Activated naive CD4-positive, alpha-beta T cell treated with anti-CD3 and anti-CD28 coated beads for 36 hours (primary cell): ENCODE data around the gene C1GALT1C1. TPM values are rescaled to one million over a fixed set of nuclear protein-coding genes. Genes with fewer than 3 reads are reported as not detected.
"Not testable (repeated sequence)": the region's sequence is repeated elsewhere in the genome, so short reads cannot be mapped to it uniquely, and the experiment has no call there.

Experiments used
- CTCF ChIA-PET: fragments of 350-600 bp; sonication (Branson Sonifier 250); formaldehyde crosslinking; loops from one replicate; lab custom pipeline; 2021; ENCODE audit warnings: antibody characterized with exemption; lab: Charles Lee
- DNase-seq: peaks from one replicate; pipeline ENCODE4 v3.0.0-alpha.2; 2020
- H3K27ac Mint-ChIP-seq: one replicate; pipeline ENCODE4 v1.8.0; 2021; ENCODE audit warnings: mild to moderate bottlenecking, mixed read lengths
- H3K27me3 Mint-ChIP-seq: one replicate; pipeline ENCODE4 v1.8.0; 2021; ENCODE audit warnings: low read depth, mixed read lengths
- H3K36me3 Mint-ChIP-seq: one replicate; pipeline ENCODE4 v1.8.0; 2021; ENCODE audit warnings: low read depth, mixed read lengths
- H3K4me1 Mint-ChIP-seq: one replicate; pipeline ENCODE4 v1.8.0; 2021; ENCODE audit warnings: low read depth, mixed read lengths
- H3K4me3 Mint-ChIP-seq: one replicate; pipeline ENCODE4 v1.8.0; 2021; ENCODE audit warnings: mild to moderate bottlenecking, moderate library complexity, mixed read lengths
- H3K9me3 Mint-ChIP-seq: one replicate; pipeline ENCODE4 v1.8.0; 2021; ENCODE audit warnings: mixed read lengths
- intact Hi-C: fragments of 100-400 bp; cut with micrococcal nuclease; formaldehyde crosslinking; loops from one replicate; pipeline ENCODE4 v1.15.1; 2023
- total RNA-seq, 2 experiments: library from RNA; stranded (reverse); gene quantifications; one replicate each; pipeline ENCODE4 v1.2.3, GENCODE V29; 2021

Gene C1GALT1C1
- total RNA-seq, 2 experiments from 2014 or later, result 11.7 TPM

- H3K27me3 Mint-ChIP-seq, DNase-seq, H3K9me3 Mint-ChIP-seq, H3K27ac Mint-ChIP-seq, H3K4me3 Mint-ChIP-seq, intact Hi-C loops, H3K36me3 Mint-ChIP-seq: not testable (repeated sequence)
- CTCF ChIA-PET, result interaction anchor here (0.6 kb wide), 1 partner anchor 922 kb away, joined by 3 read pairs; no protein-coding TSS in a partner anchor
- peaks cover 12% of the 10 kb centered on the region for H3K4me1 Mint-ChIP-seq
These were observed 22.4 kb upstream of the C1GALT1C1 start for GRCh38 chrX:120652256-120652655.

- Mint-ChIP-seq H3K9me3 (peaks cover 6% of the 10 kb centered on the region), H3K27me3 (no peaks in the 10 kb centered on the region), H3K36me3 (no peaks in the 10 kb centered on the region), H3K27ac (no peak overlapping the region), H3K4me3 (no peak overlapping the region), H3K4me1 (peaks cover 10% of the 10 kb centered on the region)
- DNase-seq, result no peak
- intact Hi-C loops, result no loop called here
- CTCF ChIA-PET, result no interaction called here
These were observed 17.3 kb upstream of the C1GALT1C1 start for GRCh38 chrX:120647127-120647526.

- H3K9me3 Mint-ChIP-seq, result no peaks in the 10 kb centered on the region
- H3K4me3 Mint-ChIP-seq, result no peak overlapping the region
- CTCF ChIA-PET, result no interaction called here
- no peaks in the 10 kb centered on the region for H3K4me1 Mint-ChIP-seq
- H3K27me3 Mint-ChIP-seq, result no peaks in the 10 kb centered on the region
- no peak for DNase-seq
- no peaks in the 10 kb centered on the region for H3K36me3 Mint-ChIP-seq
- intact Hi-C loops, result no loop called here
- H3K27ac Mint-ChIP-seq, result no peak overlapping the region
These were observed 13.0 kb upstream of the C1GALT1C1 start for GRCh38 chrX:120642871-120643270.

- H3K4me3 Mint-ChIP-seq, result no peak overlapping the region
- no peaks in the 10 kb centered on the region for H3K4me1 Mint-ChIP-seq
- no peaks in the 10 kb centered on the region for H3K36me3 Mint-ChIP-seq
- H3K27ac Mint-ChIP-seq, result no peak overlapping the region
- H3K27me3 Mint-ChIP-seq, result no peaks in the 10 kb centered on the region
- CTCF ChIA-PET, result no interaction called here
- H3K9me3 Mint-ChIP-seq, result no peaks in the 10 kb centered on the region
- intact Hi-C loops, result no loop called here
- no peak for DNase-seq
These were observed 8.8 kb upstream of the C1GALT1C1 start for GRCh38 chrX:120638619-120639018.

- Mint-ChIP-seq H3K27ac (no peak overlapping the region), H3K4me1 (peaks cover 23% of the 10 kb centered on the region), H3K36me3 (peaks cover 7% of the 10 kb centered on the region), H3K4me3 (no peak overlapping the region), H3K27me3 (no peaks in the 10 kb centered on the region), H3K9me3 (no peaks in the 10 kb centered on the region)
- intact Hi-C loops, result no loop called here
- CTCF ChIA-PET, result no interaction called here
- no peak for DNase-seq
These were observed 4.5 kb downstream of the C1GALT1C1 start for GRCh38 chrX:120625371-120625770.

GRCh38 chrX:120617996-120618630, 11.7 kb downstream of the C1GALT1C1 start:
- H3K4me3 Mint-ChIP-seq, result no peak overlapping the region
- H3K36me3 Mint-ChIP-seq, result peaks cover 10% of the 10 kb centered on the region
- H3K9me3 Mint-ChIP-seq, result no peaks in the 10 kb centered on the region
- no peak overlapping the region for H3K27ac Mint-ChIP-seq
- peaks cover 6% of the 10 kb centered on the region for H3K4me1 Mint-ChIP-seq
- no peaks in the 10 kb centered on the region for H3K27me3 Mint-ChIP-seq
- intact Hi-C loops, result no loop called here
- CTCF ChIA-PET, result no interaction called here
- DNase-seq, result no peak

GRCh38 chrX:120614816-120615215, 15.0 kb downstream of the C1GALT1C1 start:
- H3K27me3 Mint-ChIP-seq, result no peaks in the 10 kb centered on the region
- no peaks in the 10 kb centered on the region for H3K9me3 Mint-ChIP-seq
- H3K4me1 Mint-ChIP-seq, result peaks cover 6% of the 10 kb centered on the region
- intact Hi-C loops, result no loop called here
- peaks cover 9% of the 10 kb centered on the region for H3K36me3 Mint-ChIP-seq
- CTCF ChIA-PET, result no interaction called here
- no peak overlapping the region for H3K27ac Mint-ChIP-seq
- H3K4me3 Mint-ChIP-seq, result no peak overlapping the region
- no peak for DNase-seq

GRCh38 chrX:120612086-120612485, 17.8 kb downstream of the C1GALT1C1 start:
- no peak for DNase-seq
- no peak overlapping the region for H3K27ac Mint-ChIP-seq
- CTCF ChIA-PET, result no interaction called here
- H3K9me3 Mint-ChIP-seq, result no peaks in the 10 kb centered on the region
- intact Hi-C loops, result no loop called here
- no peak overlapping the region for H3K4me3 Mint-ChIP-seq
- no peaks in the 10 kb centered on the region for H3K27me3 Mint-ChIP-seq
- H3K36me3 Mint-ChIP-seq, result peaks cover 8% of the 10 kb centered on the region
- no peaks in the 10 kb centered on the region for H3K4me1 Mint-ChIP-seq

GRCh38 chrX:120604361-120604782, 25.5 kb downstream of the C1GALT1C1 start:
- Mint-ChIP-seq H3K9me3 (no peaks in the 10 kb centered on the region), H3K27me3 (no peaks in the 10 kb centered on the region), H3K4me1 (peaks cover 7% of the 10 kb centered on the region), H3K27ac (peak overlapping the region; percentile 98), H3K4me3 (peak overlapping the region; percentile 95), H3K36me3 (peaks cover 7% of the 10 kb centered on the region)
- CTCF ChIA-PET, result interaction anchor here (1.0 kb wide), 1 partner anchor 43 kb away, joined by 3 read pairs; no protein-coding TSS in a partner anchor
- peak; percentile 53 for DNase-seq
- intact Hi-C loops, result loop anchor here (1.0 to 10.0 kb wide), 6 partner anchors 26 to 662 kb away; partner anchors contain the start of genes C1GALT1C1 and NKAP

- Mint-ChIP-seq H3K9me3 (no peaks in the 10 kb centered on the region), H3K27ac (peak within 1 kb of the TSS; percentile 98), H3K4me3 (peak within 1 kb of the TSS; percentile 95)
These were observed 26.0 kb downstream of the C1GALT1C1 start, which contains the start of gene MCTS1 for GRCh38 chrX:120603707-120604360. Gene MCTS1, plus strand, starts transcription at chrX:120604101. Its CDS starts 136 bp downstream, at chrX:120604237.

GRCh38 chrX:120585702-120586101, 44.2 kb downstream of the C1GALT1C1 start:
- Mint-ChIP-seq H3K9me3 (no peaks in the 10 kb centered on the region), H3K27ac (no peak overlapping the region), H3K4me3 (no peak overlapping the region), H3K36me3 (no peaks in the 10 kb centered on the region), H3K4me1 (peaks cover 5% of the 10 kb centered on the region), H3K27me3 (no peaks in the 10 kb centered on the region)
- intact Hi-C loops, result no loop called here
- CTCF ChIA-PET, result no interaction called here
- DNase-seq, result no peak

More at GRCh38 chrX:120603707-120604360, 26.0 kb downstream of the C1GALT1C1 start, which contains the start of gene MCTS1:
- H3K27me3 Mint-ChIP-seq, result no peaks in the 10 kb centered on the region
- peak; percentile 86 for DNase-seq
- intact Hi-C loops, result loop anchor here (1.0 to 10.0 kb wide), 6 partner anchors 26 to 662 kb away; partner anchors contain the start of genes C1GALT1C1 and NKAP
- peaks cover 7% of the 10 kb centered on the region for H3K4me1 Mint-ChIP-seq
- peaks cover 7% of the 10 kb centered on the region for H3K36me3 Mint-ChIP-seq
- CTCF ChIA-PET, result interaction anchor here (1.0 kb wide), 1 partner anchor 42 kb away, joined by 3 read pairs; no protein-coding TSS in a partner anchor
